ENCODE measurements around the gene CEBPA. TPM values are rescaled to one million over a fixed set of nuclear protein-coding genes. Genes with fewer than 3 reads are reported as not detected.

The CEBPA gene
- total RNA-seq, 2 donors from 2014 or later, result 1.8 to 2.1 TPM

DNA sequence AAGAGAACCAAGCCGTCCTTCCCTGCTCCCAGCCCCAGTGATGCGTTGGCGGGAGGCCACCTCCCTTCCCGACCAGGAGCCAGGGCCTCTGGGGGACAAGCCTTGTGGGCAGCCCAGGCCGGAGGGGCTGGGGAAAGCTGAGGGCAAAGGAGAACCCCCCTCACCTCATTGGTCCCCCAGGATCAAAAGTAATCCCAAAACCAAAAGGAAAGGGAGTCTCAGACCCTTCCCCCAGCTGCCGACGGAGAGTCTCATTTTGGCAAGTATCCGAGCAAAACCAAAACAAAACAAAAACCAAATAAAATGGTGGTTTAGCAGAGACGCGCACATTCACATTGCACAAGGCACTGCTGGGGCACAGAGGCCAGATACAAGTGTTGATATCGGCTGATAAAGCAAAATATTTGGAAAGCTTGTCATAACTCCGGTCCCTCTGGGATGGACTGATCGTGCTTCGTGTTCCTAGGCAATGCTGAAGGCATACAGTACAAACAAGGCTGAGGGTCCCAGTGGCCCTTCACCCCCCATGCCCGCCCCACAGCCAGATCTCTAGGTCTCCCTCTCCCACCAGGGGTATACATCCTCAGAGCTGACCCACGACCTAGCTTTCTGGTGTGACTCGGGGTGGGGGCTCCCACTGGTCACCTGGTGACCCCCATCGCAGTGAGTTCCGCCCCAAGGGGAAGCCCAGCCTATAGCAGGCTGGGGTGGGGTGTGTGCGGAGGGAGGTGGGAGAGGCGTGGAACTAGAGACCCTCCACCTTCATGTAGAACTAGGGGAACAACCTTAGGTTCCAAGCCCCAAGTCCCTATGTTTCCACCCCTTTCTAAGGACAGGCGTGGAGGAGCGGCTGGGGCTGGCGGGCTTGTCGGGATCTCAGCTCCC lies 2.1 kb downstream of the CEBPA start:
- TF ChIP-seq, protein P1, sequence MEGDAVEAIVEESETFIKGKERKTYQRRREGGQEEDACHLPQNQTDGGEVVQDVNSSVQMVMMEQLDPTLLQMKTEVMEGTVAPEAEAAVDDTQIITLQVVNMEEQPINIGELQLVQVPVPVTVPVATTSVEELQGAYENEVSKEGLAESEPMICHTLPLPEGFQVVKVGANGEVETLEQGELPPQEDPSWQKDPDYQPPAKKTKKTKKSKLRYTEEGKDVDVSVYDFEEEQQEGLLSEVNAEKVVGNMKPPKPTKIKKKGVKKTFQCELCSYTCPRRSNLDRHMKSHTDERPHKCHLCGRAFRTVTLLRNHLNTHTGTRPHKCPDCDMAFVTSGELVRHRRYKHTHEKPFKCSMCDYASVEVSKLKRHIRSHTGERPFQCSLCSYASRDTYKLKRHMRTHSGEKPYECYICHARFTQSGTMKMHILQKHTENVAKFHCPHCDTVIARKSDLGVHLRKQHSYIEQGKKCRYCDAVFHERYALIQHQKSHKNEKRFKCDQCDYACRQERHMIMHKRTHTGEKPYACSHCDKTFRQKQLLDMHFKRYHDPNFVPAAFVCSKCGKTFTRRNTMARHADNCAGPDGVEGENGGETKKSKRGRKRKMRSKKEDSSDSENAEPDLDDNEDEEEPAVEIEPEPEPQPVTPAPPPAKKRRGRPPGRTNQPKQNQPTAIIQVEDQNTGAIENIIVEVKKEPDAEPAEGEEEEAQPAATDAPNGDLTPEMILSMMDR (conservative IDR thresholded peaks at IDR 0.05), result no peak
- Histone ChIP-seq H3K36me3 (ENCODE audit: control insufficient read depth, insufficient read depth, low read length) (no peaks in the 10 kb centered on the region), H3K27ac (ENCODE audit: low read depth, low read length) (no peak overlapping the region), H3K27me3 (ENCODE audit: control insufficient read depth, insufficient read depth, low read length, poor library complexity, severe bottlenecking) (peaks cover 48% of the 10 kb centered on the region), H3K9me3 (ENCODE audit: control insufficient read depth, low read length) (no peaks in the 10 kb centered on the region), H3K4me1 (ENCODE audit: control insufficient read depth, insufficient read depth, low read length) (no peaks in the 10 kb centered on the region), H3K4me3 (ENCODE audit: low read length) (no peak overlapping the region), H3K9ac (ENCODE audit: extremely low read depth, low read length, poor library complexity, severe bottlenecking) (no peak overlapping the region)
- Mint-ChIP-seq H3K27me3 (ENCODE audit: insufficient read depth) (peaks cover 52% of the 10 kb centered on the region), H3K27ac (no peak overlapping the region), H3K4me1 (peaks cover 23% of the 10 kb centered on the region), H3K4me3 (peak overlapping the region; percentile 46), H3K36me3 (ENCODE audit: low read depth) (no peaks in the 10 kb centered on the region), H3K9me3 (no peaks in the 10 kb centered on the region)
- WGBS, 2 experiments (ENCODE audit: insufficient coverage in 1 of 2, insufficient read length in 1 of 2), result 76 to 88% methylated on average over 11 to 25 of the region's 25 CpGs
- DNase-seq, result no peak

DNA sequence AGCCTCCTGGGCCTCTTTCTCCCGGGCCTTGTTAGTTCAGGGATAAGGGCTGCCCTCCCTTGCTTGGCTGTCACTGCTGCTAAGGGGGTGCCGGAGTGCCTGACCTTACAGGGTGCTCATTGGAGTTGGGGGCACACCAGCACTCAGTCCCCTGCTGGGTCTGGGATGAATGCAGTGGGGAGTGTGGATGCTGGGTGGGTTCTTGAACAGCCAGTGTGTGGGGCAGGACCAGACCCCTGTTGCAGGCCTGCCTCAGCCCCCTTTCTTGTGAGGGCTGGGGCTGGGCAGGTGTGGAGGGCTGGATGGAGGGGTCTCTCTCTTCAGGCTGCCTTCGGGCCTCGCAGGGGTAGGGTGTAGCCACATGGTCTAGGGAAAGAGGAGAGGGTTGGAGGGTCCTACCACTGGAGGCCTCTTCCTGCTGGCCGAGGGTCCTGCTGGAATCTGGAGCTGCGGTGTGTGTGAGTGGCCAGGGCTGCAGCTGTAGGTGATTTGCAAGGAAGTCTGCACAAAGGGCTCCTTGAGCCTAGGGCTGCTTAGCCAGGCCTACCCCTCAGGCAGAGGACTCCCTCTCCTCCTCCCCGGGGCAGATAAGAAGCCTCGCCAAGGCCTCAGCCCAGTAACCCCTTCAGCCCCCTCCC lies 3.2 kb downstream of the CEBPA start:
- H3K4me3 ChIP-seq (ENCODE audit: low read length), result no peak overlapping the region
- H3K27ac Mint-ChIP-seq, result no peak overlapping the region
- no peak overlapping the region for H3K27ac ChIP-seq (ENCODE audit: low read depth, low read length)
- peaks cover 3% of the 10 kb centered on the region for H3K4me1 ChIP-seq (ENCODE audit: control insufficient read depth, insufficient read depth, low read length)
- peak; percentile 40 for DNase-seq
- no peaks in the 10 kb centered on the region for H3K9me3 Mint-ChIP-seq
- H3K36me3 Mint-ChIP-seq (ENCODE audit: low read depth), result no peaks in the 10 kb centered on the region
- 83 to 89% methylated on average over 1 to 8 of the region's 8 CpGs for WGBS, 2 experiments (ENCODE audit: insufficient coverage in 1 of 2, insufficient read length in 1 of 2)
- peaks cover 42% of the 10 kb centered on the region for H3K27me3 Mint-ChIP-seq (ENCODE audit: insufficient read depth)
- H3K27me3 ChIP-seq (ENCODE audit: control insufficient read depth, insufficient read depth, low read length, poor library complexity, severe bottlenecking), result peaks cover 46% of the 10 kb centered on the region
- no peaks in the 10 kb centered on the region for H3K36me3 ChIP-seq (ENCODE audit: control insufficient read depth, insufficient read depth, low read length)
- TF ChIP-seq, protein P1 (conservative IDR thresholded peaks at IDR 0.05), result no peak
- peaks cover 14% of the 10 kb centered on the region for H3K4me1 Mint-ChIP-seq
- no peak overlapping the region for H3K9ac ChIP-seq (ENCODE audit: extremely low read depth, low read length, poor library complexity, severe bottlenecking)
- no peaks in the 10 kb centered on the region for H3K9me3 ChIP-seq (ENCODE audit: control insufficient read depth, low read length)
- H3K4me3 Mint-ChIP-seq, result no peak overlapping the region

DNA sequence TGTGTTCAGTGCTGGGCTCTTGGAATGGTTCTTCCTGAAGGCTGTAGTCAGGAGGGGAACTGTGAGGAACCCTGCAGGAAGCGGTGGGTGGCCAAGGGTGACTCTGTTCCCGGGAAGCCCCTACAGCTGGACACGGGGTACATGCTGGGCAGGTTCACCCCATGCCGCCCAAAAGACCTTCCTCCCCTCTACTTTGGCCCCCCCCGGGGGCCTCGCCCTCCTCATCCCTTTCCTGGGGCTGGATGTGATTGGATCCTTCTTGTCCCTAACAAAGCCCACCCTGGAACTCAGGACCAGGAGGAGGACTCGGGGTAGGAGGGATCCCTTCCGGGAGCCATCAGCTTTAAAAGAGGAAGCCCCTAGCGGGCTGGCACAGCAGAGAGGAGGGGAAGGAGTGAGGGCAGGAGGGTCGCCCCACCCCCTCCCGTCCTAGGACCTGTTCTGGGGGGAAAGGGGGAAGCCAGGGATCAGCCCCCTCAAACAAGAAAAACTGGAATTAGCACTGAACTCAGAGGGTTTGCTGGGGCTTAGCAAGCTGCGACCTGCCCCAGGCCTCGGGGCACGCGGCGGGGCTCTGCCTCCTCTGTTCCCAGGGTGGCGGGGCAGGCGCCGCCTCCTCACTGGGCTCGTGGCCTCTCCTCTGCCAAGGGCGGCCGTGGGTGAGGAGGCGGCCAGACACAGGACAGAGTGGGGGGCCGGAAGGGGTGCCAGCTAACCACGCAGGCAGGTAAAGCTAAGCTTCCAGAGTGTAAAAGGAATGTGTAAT lies 4.0 kb downstream of the CEBPA start:
- Histone ChIP-seq H3K9me3 (ENCODE audit: control insufficient read depth, low read length) (no peaks in the 10 kb centered on the region), H3K27ac (ENCODE audit: low read depth, low read length) (no peak overlapping the region), H3K27me3 (ENCODE audit: control insufficient read depth, insufficient read depth, low read length, poor library complexity, severe bottlenecking) (peaks cover 40% of the 10 kb centered on the region), H3K36me3 (ENCODE audit: control insufficient read depth, insufficient read depth, low read length) (no peaks in the 10 kb centered on the region), H3K4me3 (ENCODE audit: low read length) (no peak overlapping the region), H3K4me1 (ENCODE audit: control insufficient read depth, insufficient read depth, low read length) (peaks cover 11% of the 10 kb centered on the region), H3K9ac (ENCODE audit: extremely low read depth, low read length, poor library complexity, severe bottlenecking) (no peak overlapping the region)
- no peaks in the 10 kb centered on the region for H3K9me3 Mint-ChIP-seq
- H3K36me3 Mint-ChIP-seq (ENCODE audit: low read depth), result no peaks in the 10 kb centered on the region
- TF ChIP-seq, protein P1 (conservative IDR thresholded peaks at IDR 0.05), result no peak
- DNase-seq, result peak; percentile 47
- no peak overlapping the region for H3K4me3 Mint-ChIP-seq
- peaks cover 19% of the 10 kb centered on the region for H3K4me1 Mint-ChIP-seq
- no peak overlapping the region for H3K27ac Mint-ChIP-seq
- peaks cover 36% of the 10 kb centered on the region for H3K27me3 Mint-ChIP-seq (ENCODE audit: insufficient read depth)
- WGBS, 2 experiments (ENCODE audit: insufficient coverage in 1 of 2, insufficient read length in 1 of 2), result 90% methylated on average over 10 to 25 of the region's 25 CpGs
